ENCODE measurements around the gene SF3B4.

- TF ChIP-seq POLR2A (IDR thresholded peaks at IDR 0.05) (peak; percentile 1), CTCF (IDR thresholded peaks at IDR 0.05) (no peak), POLR2AphosphoS5 (IDR thresholded peaks at IDR 0.05) (peak; percentile 40)
Measured at GRCh38 chr1:149884433-149885338, 42.9 kb downstream of the SF3B4 start.
